Panc1 (cell line): Measurements from ENCODE around the gene SPARCL1.

Experiments
- CTCF ChIP-seq: fragments of 450-650 bp; IDR thresholded peaks from 2 replicates; pipeline ENCODE4 v1.5.1; 2017; ENCODE audit warnings: mild to moderate bottlenecking
- POLR2AphosphoS5 ChIP-seq: IDR thresholded peaks from 2 replicates; pipeline ENCODE4 v1.6.1; 2012; ENCODE audit warnings: mild to moderate bottlenecking, low read depth, low read length, moderate library complexity

- TF ChIP-seq CTCF (no peak), POLR2AphosphoS5 (no peak)
Measured at GRCh38 chr4:87521757-87522374, 7.3 kb downstream of the SPARCL1 start.
